HG03066 (cell line): ENCODE measurements around the gene ZNF735.
"Not testable (repeated sequence)": the region's sequence is repeated elsewhere in the genome, so short reads cannot be mapped to it uniquely, and the experiment has no call there.

Source experiments
- ATAC-seq: cut with Tn5 transposase; IDR thresholded peaks from one replicate; pipeline ENCODE4 v1.9.1; 2021; ENCODE audit warnings: low read depth; ENCODE audit not compliant: unreplicated experiment

The ZNF735 gene

DNA sequence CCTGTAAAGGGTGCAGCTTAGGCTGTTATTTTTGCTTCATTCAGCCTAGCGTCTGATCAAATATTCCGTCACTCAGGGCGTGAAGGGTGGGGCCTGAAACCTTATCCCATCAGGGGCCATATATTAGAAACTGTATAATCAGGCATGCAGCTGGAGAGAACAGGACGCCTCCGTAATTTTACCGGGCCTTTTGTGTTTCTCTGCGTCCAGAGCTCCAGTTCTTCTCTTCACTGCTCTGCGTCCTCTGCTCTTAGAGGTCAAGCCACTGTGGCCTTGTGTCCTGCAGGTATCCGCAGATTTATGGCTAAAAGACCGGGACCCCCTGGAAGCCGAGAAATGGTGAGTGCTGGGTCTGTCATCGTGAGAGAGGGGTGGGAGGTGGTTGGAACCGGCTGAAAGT lies at the start of gene ZNF735:
Gene ZNF735 (plus strand): TSS at position 301 of the 400 bp plus-strand sequence. CDS start 0 bp downstream, at position 301.
- ATAC-seq: no peak

DNA sequence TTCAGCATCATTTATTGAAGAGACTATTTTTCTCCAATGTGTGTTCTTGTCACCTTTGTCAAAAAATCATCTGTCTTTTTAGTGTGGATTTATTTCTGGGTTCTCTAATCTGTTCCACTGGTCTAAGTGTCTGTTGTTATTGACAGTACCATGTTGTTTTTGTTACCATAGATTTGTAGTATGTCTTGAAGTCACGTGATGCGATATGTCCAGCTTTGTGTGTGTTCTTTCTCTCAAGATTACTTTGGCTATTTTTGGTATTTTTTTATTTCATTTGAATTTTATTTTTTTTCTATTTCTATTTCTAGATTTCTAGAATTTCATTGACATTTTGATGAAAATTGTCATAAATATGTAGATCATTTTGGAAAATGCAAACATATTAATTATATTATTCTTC lies 36.0 kb upstream of the ZNF735 start:
- ATAC-seq: not testable (repeated sequence)

DNA sequence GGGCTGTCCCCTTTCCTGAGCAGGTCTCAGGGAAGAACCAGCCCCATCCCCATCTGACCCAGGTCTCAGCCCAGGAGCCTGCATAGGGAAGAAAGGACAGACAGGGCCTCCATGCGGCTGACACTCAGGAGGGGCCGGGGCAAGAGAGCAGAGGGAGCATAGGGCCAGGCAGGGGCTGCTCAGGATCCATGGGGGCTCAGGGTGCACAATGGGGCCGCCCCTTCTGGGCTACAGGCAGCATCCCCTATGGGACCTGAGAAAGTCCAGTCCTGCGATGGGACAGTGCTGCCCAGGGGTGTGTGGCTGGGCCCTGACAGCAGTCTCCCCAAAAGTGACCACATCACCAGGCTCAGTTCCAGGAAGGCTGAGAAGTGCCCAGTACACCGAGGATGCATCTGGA lies 32.7 kb upstream of the ZNF735 start:
- no peak for ATAC-seq

DNA sequence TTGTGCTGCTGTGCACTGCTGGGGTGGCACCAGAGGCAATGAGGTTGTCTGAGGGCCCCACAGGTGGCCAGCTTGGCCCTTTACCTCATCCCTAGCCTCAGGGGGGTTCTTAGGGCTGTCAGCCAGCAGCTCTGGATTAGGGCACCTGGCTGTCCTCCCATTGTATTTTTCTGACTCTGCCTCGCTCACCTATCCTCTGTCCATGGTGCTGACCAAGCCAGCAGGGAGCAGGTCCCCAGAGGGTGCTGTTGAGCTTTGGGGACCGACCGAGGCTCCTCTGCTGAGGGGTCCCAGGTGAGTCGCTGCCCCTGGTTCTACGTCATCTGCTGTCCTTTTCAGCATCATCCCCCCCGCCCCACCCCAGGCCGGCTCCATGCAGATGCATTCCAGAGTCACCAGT lies 32.1 kb upstream of the ZNF735 start:
- no peak for ATAC-seq

DNA sequence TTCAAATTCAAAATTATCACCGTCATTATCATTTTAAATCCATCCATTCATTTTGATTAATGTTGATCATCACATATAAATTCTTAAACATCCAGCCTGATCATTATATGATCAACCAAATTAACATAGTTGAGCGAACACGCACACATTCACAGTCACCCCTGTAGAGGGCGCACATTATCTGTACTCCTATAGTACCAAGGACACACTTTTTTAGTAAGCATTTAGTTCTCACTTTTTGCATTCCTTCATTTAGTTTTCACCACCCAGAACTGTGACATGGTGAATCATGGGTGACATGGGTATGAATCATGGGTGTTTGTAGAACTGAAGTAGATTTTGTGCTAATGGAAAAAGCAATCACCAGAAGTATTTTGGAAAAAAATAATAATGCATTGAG lies 26.0 kb upstream of the ZNF735 start:
- ATAC-seq: no peak

DNA sequence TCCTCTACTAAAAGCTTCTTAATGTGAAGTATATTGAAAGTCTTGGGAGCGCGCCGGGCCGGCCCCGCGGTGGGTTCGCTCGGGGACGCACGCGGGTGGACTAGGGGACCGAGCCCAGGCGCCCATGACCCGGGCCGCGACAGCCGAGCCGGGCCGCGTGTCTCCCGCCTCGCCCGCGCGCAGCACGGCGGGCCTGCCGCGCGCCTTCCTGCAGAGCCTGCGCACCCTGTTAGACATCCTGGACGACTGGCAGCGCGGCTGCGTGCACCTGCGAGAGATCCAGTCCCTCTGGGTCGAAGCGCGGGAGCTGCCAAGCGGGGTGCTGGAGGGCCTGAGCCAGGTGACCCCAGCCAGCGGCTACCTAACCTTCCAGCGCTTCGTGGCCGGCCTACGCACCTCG lies 25.4 kb upstream of the ZNF735 start:
- no peak for ATAC-seq

DNA sequence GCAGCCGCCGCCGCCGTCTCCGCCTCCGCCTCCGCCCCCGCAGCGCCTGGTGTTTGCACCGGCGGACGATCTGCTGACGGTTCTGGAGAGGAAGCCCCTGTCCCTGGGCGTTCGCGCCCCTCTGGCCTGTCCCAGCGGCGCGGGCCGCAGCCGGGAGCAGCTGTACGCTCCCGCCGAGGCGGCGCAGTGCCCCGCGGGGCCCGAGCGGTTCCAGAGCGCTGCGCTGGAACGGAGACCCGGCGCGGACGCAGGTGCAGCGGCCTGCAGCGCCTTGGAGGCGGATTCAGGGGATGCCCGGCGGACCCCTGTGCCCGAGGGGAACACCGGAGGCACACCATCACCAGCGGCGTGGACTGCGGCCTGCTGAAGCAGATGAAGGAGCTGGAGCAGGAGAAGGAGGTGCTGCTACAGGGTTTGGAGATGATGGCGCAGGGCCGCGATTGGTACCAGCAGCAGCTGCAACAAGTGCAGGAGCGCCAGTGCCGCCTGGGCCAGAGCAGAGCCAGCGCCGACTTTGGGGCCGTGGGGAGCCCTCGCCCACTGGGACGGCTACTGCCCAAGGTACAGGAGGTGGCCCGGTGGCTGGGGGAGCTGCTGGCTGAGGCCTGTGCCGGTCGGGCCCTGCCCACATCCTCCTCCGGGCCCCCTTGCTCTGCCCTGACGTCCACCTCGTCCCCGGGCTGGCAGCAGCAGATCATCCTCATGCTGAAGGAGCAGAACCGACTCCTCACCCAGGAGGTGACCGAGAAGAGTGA lies 24.8 kb upstream of the ZNF735 start:
- ATAC-seq: no peak

DNA sequence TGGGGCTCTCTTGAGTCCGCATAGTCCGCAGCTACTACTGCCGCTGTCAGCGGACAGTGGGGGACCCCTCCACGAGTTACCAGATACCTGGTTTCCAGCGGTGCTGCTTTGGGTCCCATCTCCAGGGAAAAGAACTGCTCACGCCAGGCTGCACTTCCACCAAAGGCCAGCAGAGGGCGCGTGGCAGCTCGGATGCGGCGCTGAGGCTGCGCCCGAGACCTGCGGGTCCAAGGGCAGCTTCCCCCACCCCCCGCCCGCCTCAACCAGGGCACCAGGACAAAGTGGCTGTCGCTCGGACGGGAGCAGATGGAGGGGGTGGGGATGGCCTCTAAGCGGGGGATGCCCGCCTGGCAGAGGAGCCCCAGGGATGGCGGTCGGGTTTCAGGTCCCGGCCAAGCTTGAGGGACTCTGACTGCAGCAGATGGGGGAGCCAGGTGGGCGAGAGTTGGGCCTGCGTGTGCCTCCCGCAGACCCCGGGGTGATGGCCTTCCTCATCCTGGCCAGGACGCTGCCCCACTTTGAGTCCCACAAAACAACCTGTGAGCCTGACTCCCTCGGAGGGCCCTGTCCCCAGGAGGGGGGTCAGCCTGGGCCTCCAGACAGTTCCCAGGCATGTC lies 23.8 kb upstream of the ZNF735 start:
- ATAC-seq: no peak

DNA sequence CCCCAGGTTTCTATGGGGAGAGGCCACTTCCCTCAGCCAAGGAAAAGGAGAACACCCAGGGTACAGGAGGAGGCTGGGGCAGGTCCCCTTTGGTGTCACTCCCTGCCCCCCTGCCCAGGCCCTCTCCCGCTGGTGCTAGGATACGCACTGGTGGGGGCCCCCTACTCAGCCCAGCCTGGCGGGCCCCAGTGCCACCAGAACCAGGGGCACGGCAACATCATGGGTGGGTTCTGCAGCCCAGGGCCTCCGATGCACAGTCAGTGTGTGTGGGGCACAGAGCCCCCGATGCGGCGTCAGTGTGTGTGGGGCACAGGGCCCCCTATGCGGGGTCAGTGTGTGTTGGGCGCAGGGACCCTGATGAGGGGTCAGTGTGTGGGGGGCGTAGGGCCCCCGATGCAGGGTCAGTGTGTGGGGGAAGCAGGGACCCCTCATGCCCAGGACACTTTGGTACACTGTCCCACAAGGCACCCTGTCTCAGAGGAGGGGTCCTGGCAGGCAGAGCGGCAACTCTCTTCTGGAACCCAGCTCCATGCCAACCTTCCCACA lies 23.1 kb upstream of the ZNF735 start:
- ATAC-seq: no peak

DNA sequence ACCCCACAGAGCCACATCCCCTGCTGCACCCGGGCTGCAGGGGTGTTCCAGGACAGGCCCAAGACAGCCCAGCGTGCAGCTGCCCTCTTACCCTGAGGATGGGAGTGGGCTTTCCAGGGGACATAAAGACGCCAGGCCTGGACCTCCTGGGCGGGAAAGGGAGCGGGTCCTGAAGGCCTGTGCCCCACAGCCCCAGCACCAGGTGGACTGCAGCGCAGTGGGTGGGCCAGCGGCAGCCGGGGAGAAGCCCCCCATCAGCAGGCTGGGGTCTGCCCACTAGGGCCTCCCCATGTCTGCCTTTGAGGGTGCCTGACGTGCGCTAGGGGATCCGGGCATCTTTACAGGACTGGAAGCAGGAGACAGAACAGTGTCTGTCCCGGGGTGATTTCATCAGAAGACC lies 22.6 kb upstream of the ZNF735 start:
- ATAC-seq: no peak

DNA sequence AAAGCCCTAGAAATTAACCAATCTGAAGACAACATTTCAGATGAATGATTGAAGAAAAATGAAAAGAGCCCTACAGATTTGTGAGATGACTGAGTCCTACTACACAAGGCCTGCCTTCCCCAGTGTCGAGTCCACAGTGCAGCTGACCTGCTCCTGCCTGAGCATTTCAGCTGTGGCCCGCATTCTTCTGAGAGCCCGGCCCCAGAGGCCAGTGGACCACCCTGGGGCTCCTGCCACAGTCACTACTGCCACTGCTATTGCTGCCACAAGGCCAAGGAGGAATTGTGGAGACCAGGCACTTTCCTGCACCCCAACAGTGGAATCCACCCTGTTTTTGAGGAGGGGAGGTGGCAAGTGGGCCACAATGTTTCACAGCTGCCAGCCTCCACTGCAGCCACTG lies 19.6 kb upstream of the ZNF735 start:
- ATAC-seq: no peak

DNA sequence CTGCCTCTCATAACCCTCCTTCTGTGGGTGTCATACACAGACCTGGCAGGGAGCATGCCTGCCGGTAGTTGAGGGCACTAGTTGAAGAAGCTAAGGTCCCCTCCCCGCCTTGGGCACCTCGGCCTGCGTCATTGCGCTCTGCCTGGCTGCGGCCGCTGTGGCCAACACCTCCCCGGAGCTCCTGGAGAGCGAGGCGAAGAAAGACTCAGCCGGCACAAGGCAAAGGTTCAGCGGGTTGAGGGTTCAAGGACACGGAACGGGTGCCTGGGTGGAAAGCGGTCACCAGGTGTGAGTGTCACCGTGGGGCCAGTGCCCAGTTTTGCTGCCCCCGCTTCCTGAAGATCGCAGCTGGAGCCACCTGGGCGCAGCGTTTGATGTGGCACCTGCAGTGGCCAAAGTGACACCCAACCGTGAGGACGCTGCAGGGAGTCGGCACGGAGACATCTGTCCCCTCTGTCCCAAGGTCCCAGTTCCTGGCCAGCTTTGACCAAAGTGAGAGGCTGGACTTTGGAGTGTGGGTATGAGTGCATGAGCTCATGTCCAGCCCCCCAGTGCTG lies 14.8 kb upstream of the ZNF735 start:
- no peak for ATAC-seq

DNA sequence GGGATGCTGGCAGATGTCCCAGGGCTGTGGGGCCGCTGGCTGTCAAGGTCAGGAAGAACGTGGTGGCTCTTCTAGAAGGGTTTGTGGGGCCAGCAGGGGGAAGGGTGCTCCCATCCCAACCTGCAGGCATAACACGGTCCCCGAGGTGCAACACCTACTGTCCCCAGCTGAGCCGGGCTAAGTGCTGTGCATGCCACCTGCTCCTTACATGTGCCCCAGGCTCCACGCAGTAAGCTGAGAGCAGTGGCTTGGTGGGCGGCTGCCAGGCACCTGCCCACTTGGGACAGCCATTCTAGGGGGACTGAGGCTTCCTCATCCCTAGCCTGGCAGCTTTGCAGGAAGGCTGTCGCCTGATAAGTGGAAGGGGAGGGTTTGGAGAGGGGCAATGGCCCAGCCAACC lies 14.2 kb upstream of the ZNF735 start:
- ATAC-seq: no peak

DNA sequence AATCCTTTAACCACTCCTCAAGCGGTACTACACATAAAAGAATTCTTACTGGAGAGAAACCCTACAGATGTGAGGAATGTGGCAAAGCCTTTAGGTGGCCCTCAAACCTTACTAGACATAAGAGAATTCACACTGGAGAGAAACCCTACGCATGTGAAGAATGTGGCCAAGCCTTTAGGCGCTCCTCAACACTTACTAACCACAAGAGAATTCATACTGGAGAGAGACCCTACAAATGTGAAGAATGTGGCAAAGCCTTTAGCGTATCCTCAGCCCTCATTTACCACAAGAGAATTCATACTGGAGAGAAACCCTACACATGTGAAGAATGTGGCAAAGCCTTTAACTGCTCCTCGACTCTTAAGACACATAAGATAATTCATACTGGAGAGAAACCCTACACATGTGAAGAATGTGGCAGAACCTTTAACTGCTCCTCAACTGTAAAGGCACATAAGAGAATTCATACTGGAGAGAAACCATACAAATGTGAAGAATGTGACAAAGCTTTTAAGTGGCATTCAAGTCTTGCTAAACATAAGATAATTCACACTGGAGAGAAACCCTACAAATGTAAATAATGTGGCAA lies 12.8 kb downstream of the ZNF735 start:
- not testable (repeated sequence) for ATAC-seq

DNA sequence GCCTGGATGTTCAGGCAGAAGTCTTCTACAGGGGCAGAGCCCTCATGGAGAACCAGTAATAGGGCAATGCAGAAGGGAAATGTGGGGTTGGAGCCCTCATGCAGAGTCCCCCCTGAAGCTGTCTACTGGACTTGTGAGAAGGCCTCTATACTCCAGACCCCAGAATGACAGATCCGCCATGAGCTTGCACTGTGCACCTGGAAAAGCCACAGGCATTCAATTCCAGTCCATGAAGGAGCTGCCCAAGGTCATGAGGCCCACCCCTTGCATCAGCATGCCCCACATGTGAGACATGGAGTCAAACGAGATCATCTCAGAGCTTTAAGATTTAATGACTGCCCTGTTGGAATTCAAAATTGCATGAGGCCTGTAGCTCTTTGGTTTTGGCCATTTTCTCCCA lies 16.4 kb downstream of the ZNF735 start:
- ATAC-seq: no peak

DNA sequence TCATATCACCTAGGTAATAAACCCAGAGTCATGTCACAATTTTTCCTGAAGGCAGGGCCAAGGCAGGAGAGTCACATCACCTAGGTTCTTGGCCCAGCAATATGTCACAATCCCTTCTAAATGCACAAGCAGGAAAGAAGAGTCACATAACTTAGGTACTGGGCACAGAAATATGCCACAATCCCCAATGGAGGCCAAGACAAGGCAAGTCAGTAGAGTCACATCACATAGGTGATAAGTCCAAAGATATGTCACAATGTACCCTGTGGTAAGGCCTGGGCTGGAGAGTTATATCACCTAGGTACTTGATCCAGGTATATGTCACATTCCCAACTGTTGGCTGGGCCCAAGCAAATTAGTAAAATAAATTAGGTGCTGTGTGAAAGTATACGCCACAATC lies 21.2 kb downstream of the ZNF735 start, which contains the start of gene ZNF679:
Gene ZNF679 (plus strand): TSS at position 301 of the 400 bp plus-strand sequence. CDS start 20,644 bp downstream, outside the sequence.
- not testable (repeated sequence) for ATAC-seq

DNA sequence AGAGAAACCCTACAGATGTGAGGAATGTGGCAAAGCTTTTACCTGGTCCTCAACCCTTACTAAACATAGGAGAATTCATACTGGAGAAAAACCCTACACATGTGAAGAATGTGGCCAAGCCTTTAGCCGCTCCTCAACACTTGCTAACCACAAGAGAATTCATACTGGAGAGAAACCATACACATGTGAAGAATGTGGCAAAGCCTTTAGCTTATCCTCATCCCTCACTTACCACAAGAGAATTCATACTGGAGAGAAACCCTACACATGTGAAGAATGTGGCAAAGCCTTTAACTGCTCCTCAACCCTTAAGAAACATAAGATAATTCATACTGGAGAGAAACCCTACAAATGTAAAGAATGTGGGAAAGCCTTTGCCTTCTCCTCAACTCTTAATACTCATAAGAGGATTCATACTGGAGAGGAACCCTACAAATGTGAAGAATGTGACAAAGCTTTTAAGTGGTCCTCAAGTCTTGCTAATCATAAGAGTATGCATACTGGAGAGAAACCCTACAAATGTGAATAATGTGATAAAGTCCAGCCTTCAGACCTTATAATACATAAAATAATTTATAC lies 59.4 kb downstream of the ZNF735 start:
- ATAC-seq: no peak
